ENCODE measurements around the gene VPS37C. TPM values are rescaled to one million over a fixed set of nuclear protein-coding genes. Genes with fewer than 3 reads are reported as not detected.
"Not testable (repeated sequence)": the region's sequence is repeated elsewhere in the genome, so short reads cannot be mapped to it uniquely, and the experiment has no call there.

Gene VPS37C
- total and polyA plus RNA-seq, 9 donors: 7.8 to 25.8 (median 19.7) TPM

DNA sequence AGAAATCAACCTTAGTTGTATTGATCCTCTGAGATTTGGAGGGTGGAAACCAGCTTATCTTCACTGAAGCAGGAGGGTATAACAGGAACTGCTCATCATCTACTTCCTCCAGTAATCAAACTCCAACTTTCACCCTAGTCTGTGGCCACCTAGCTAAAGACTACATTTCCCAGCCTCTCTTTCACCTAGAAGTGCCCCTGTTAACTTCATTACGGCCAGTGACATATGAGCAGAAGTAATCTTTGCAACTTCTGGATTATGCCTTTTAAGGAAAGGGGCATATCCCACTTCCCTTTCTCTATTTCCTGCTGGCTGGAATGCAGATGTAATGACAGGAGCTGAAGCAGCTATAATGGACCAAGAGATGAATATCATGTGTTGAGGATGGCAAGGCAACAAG, 7.6 kb upstream of the VPS37C start:
- Histone ChIP-seq H3K27ac (no peak overlapping the region), H3K27me3 (no peaks in the 10 kb centered on the region), H3K9me3 (no peaks in the 10 kb centered on the region), H3K4me1 (ENCODE audit: insufficient read depth) (no peaks in the 10 kb centered on the region), H3K36me3 (no peaks in the 10 kb centered on the region), H3K4me3 (no peak overlapping the region)
- TF ChIP-seq POLR2A (IDR thresholded peaks at IDR 0.05) (no peak), EP300 (IDR thresholded peaks at IDR 0.05) (no peak)
- TF ChIP-seq, protein P1, sequence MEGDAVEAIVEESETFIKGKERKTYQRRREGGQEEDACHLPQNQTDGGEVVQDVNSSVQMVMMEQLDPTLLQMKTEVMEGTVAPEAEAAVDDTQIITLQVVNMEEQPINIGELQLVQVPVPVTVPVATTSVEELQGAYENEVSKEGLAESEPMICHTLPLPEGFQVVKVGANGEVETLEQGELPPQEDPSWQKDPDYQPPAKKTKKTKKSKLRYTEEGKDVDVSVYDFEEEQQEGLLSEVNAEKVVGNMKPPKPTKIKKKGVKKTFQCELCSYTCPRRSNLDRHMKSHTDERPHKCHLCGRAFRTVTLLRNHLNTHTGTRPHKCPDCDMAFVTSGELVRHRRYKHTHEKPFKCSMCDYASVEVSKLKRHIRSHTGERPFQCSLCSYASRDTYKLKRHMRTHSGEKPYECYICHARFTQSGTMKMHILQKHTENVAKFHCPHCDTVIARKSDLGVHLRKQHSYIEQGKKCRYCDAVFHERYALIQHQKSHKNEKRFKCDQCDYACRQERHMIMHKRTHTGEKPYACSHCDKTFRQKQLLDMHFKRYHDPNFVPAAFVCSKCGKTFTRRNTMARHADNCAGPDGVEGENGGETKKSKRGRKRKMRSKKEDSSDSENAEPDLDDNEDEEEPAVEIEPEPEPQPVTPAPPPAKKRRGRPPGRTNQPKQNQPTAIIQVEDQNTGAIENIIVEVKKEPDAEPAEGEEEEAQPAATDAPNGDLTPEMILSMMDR (IDR thresholded peaks at IDR 0.05): no peak
- intact Hi-C loops (cut with DNase I): no loop called here
- no peak for DNase-seq
- WGBS, 3 donors: 79 to 84% (median 80%) methylated on average over 1 of the region's 1 CpG

DNA sequence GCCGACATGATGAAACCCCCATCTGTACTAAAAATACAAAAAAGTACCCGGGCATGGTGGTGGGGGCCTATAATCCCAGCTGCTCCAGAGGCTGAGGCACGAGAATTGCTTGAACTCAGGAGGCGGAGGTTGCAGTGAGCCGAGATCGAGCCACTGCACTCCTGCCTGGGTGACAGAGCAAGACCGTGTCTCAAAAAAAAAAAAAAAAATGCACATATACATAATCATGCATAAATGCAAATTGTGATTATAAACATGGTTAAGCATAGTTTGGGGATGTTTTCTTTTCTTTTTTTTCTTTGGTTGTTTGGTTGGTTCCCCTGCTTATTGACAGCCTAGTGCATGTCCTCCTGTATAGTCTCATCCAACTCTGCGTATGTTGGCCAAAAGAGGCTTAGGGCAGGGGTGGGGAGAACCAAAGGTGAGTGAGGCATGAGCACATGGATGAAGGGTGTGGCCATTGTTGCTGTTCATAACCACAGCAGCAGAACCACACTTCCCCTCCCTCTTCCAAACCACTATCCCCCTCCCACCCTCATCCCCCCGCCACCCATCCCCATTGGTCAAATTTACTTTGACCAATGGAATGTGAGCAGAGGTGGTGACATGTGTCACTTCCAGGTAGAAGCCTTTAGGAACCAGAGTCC, 6.9 kb upstream of the VPS37C start:
- intact Hi-C loops (cut with DNase I): no loop called here
- H3K27me3 ChIP-seq: no peaks in the 10 kb centered on the region
- H3K27ac ChIP-seq: no peak overlapping the region
- TF ChIP-seq, protein P1 (IDR thresholded peaks at IDR 0.05): no peak
- TF ChIP-seq EP300 (IDR thresholded peaks at IDR 0.05): no peak
- no peak for DNase-seq
- 85 to 91% (median 87%) methylated on average over 9 of the region's 9 CpGs for WGBS, 3 donors
- no peak overlapping the region for H3K4me3 ChIP-seq
- no peaks in the 10 kb centered on the region for H3K36me3 ChIP-seq
- H3K4me1 ChIP-seq (ENCODE audit: insufficient read depth): no peaks in the 10 kb centered on the region
- H3K9me3 ChIP-seq: no peaks in the 10 kb centered on the region

DNA sequence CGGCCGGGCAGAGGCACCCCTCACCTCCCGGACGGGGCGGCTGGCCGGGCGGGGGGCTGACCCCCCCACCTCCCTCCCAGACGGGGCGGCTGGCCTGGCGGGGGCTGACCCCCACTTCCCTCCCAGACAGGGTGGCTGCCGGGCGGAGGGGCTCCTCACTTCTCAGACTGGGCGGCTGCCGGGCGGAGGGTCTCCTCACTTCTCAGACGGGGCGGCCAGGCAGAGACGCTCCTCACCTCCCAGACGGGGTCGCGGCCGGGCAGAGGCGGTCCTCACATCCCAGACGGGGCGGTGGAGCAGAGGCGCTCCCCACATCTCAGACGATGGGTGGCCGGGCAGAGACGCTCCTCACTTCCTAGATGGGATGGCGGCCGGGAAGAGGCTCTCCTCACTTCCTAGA, 5.1 kb upstream of the VPS37C start:
- intact Hi-C loops (cut with DNase I): not testable (repeated sequence)
- 91 to 93% (median 91%) methylated on average over 12 to 26 of the region's 31 CpGs for WGBS, 3 donors

DNA sequence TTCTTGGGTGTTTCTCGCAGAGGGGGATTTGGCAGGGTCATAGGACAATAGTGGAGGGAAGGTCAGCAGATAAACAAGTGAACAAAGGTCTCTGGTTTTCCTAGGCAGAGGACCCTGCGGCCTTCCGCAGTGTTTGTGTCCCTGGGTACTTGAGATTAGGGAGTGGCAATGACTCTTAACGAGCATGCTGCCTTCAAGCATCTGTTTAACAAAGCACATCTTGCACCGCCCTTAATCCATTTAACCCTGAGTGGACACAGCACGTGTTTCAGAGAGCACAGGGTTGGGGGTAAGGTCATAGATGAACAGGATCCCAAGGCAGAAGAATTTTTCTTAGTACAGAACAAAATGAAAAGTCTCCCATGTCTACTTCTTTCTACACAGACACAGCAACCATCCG, 4.6 kb upstream of the VPS37C start:
- intact Hi-C loops (cut with DNase I): not testable (repeated sequence)
- 57 to 84% (median 57%) methylated on average over 3 to 5 of the region's 7 CpGs for WGBS, 3 donors

More for the DNA sequence above, 5.1 kb upstream of the VPS37C start:
- H3K27ac ChIP-seq; H3K27me3 ChIP-seq; H3K4me1 ChIP-seq (ENCODE audit: insufficient read depth); DNase-seq; H3K4me3 ChIP-seq; H3K9me3 ChIP-seq; H3K36me3 ChIP-seq: not testable (repeated sequence)

DNA sequence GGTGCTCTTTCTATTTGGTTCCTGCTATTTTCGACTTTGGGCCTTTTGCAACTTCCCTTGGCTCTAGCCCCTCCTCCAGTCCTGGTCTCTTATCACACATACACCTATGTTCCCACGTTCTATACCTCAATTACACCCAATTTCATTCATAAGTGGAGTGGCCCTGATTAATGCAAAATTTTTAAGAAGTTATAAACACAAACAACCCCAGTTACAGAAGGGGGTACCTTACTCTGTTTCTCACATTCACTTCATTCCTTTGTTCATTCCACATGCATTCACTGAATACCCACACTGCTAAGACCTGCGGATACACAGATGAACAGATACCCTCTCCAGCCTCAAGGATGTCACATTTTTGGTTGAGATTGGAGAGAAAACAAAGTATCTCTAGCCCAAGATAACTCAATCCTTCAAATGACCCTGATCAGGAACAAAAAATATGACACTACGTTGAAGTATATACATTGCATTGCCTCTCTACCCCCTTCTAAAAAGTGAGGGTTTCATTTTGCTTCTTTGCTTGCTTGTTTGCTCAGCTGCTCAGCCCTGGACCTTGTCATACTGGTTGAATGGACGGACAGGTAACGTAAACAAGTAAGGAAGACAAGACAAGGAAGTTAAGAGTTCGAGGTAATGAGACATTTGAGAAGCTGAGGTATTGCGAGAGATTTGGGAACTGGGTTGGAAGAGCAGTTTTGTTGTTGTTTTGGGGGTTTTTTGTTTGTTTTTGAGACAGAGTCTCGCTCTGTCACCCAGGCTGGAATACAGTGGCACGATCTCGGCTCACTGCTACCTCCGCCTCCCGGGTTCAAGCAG, 3.6 kb upstream of the VPS37C start:
- no peak overlapping the region for H3K4me3 ChIP-seq
- WGBS, 3 donors: 80 to 83% (median 82%) methylated on average over 13 of the region's 13 CpGs
- TF ChIP-seq, protein P1 (IDR thresholded peaks at IDR 0.05): no peak
- TF ChIP-seq EP300 (IDR thresholded peaks at IDR 0.05): no peak
- TF ChIP-seq POLR2A (IDR thresholded peaks at IDR 0.05): no peak
- H3K9me3 ChIP-seq: no peaks in the 10 kb centered on the region
- H3K36me3 ChIP-seq: no peaks in the 10 kb centered on the region
- H3K27ac ChIP-seq: no peak overlapping the region
- no peaks in the 10 kb centered on the region for H3K27me3 ChIP-seq
- DNase-seq: no peak
- intact Hi-C loops (cut with DNase I): no loop called here
- peaks cover 12% of the 10 kb centered on the region for H3K4me1 ChIP-seq (ENCODE audit: insufficient read depth)

More for the DNA sequence above, 4.6 kb upstream of the VPS37C start:
- H3K36me3 ChIP-seq; H3K9me3 ChIP-seq; H3K27ac ChIP-seq; H3K4me3 ChIP-seq; H3K4me1 ChIP-seq (ENCODE audit: insufficient read depth); H3K27me3 ChIP-seq; DNase-seq: not testable (repeated sequence)

Data from ovary (tissue), 9 donors.